Right lobe of liver (tissue), 4 donors: ENCODE data around the gene GPR3.

Source experiments
- CTCF ChIP-seq, 4 donors: fragments of 200-600 bp in 3 of 4; fragments of 450-650 bp in 1 of 4; IDR thresholded peaks; one replicate each; pipeline versions ENCODE4 v1.5.1 to v1.8.0; 2016 to 2022; ENCODE audit warnings: antibody characterized with exemption in 4 of 4, mild to moderate bottlenecking in 2 of 4
- POLR2A ChIP-seq: fragments of 450-650 bp; IDR thresholded peaks from one replicate; pipeline ENCODE4 v1.6.1; 2017; ENCODE audit warnings: antibody characterized with exemption, mild to moderate bottlenecking
- donor health status: DM: no; HTN: no; CAD: no.
- donor health status: DM: no; HTN: no; CAD: no.
- donor health status: DM: no; HTN: yes; CAD: no.

- TF ChIP-seq POLR2A: no peak
- TF ChIP-seq CTCF (IDR thresholded peaks at IDR 0.05): no peak
Measured at GRCh38 chr1:27346991-27347624, 45.3 kb upstream of the GPR3 start.
